Activated T-cell treated with anti-CD3 and anti-CD28 coated beads for 24 hours (primary cell): ENCODE data around the gene ZMYND8.
"Not testable (repeated sequence)": the region's sequence is repeated elsewhere in the genome, so short reads cannot be mapped to it uniquely, and the experiment has no call there.

ENCODE experiments used
- DNase-seq: peaks from one replicate; pipeline ENCODE4 v3.0.0-alpha.2; 2020; ENCODE audit warnings: low read depth

Gene ZMYND8

GRCh38 chr20:47245166-47245565 lies 111.3 kb downstream of the ZMYND8 start:
- not testable (repeated sequence) for DNase-seq

- no peak for DNase-seq
Observed at GRCh38 chr20:47244451-47244850, 112.0 kb downstream of the ZMYND8 start.

- DNase-seq: no peak
Observed at GRCh38 chr20:47243532-47244305, 112.8 kb downstream of the ZMYND8 start.

- no peak for DNase-seq
Observed at GRCh38 chr20:47243003-47243402, 113.5 kb downstream of the ZMYND8 start.

GRCh38 chr20:47241345-47241781 lies 115.1 kb downstream of the ZMYND8 start:
- DNase-seq: no peak

- DNase-seq: not testable (repeated sequence)
Observed at GRCh38 chr20:47240096-47240495, 116.4 kb downstream of the ZMYND8 start.

- no peak for DNase-seq
Observed at GRCh38 chr20:47239719-47240067, 116.8 kb downstream of the ZMYND8 start.

- no peak for DNase-seq
Observed at GRCh38 chr20:47238780-47239718, 117.5 kb downstream of the ZMYND8 start.

GRCh38 chr20:47237715-47238114 lies 118.8 kb downstream of the ZMYND8 start:
- no peak for DNase-seq

- DNase-seq: no peak
Observed at GRCh38 chr20:47236639-47236900, 119.9 kb downstream of the ZMYND8 start.

- DNase-seq: no peak
Observed at GRCh38 chr20:47235853-47236638, 120.5 kb downstream of the ZMYND8 start.

- DNase-seq: no peak
Observed at GRCh38 chr20:47235111-47235510, 121.4 kb downstream of the ZMYND8 start.

- no peak for DNase-seq
Observed at GRCh38 chr20:47233333-47234188, 122.9 kb downstream of the ZMYND8 start.

- DNase-seq: no peak
Observed at GRCh38 chr20:47232518-47232917, 124.0 kb downstream of the ZMYND8 start.

GRCh38 chr20:47231382-47232039 lies 125.0 kb downstream of the ZMYND8 start:
- no peak for DNase-seq

- DNase-seq: no peak
Observed at GRCh38 chr20:47230811-47231256, 125.7 kb downstream of the ZMYND8 start.

- no peak for DNase-seq
Observed at GRCh38 chr20:47228654-47229053, 127.8 kb downstream of the ZMYND8 start.

- DNase-seq: no peak
Observed at GRCh38 chr20:47227576-47227975, 128.9 kb downstream of the ZMYND8 start.

GRCh38 chr20:47227119-47227518 lies 129.4 kb downstream of the ZMYND8 start:
- DNase-seq: no peak

GRCh38 chr20:47225458-47225857 lies 131.0 kb downstream of the ZMYND8 start:
- DNase-seq: no peak

- DNase-seq: no peak
Observed at GRCh38 chr20:47224857-47225256, 131.6 kb downstream of the ZMYND8 start.
